Astrocyte (in vitro differentiated cells and primary cell): Measurements from ENCODE around the gene PARVB.

ENCODE experiments used
- CTCF ChIP-seq: IDR thresholded peaks from 2 replicates; pipeline ENCODE4 v1.5.1; 2011; ENCODE audit warnings: low read depth, mild to moderate bottlenecking, inconsistent platforms, low read length, moderate library complexity; ENCODE audit not compliant: insufficient read depth
- EZH2 ChIP-seq: IDR thresholded peaks from 2 replicates; pipeline ENCODE4 v1.6.1; 2012; ENCODE audit warnings: mild to moderate bottlenecking, low read length, inconsistent platforms; ENCODE audit not compliant: insufficient read depth

GRCh38 chr22:44055805-44056204, 31.7 kb downstream of the PARVB start:
- TF ChIP-seq CTCF = no peak
- no peak for TF ChIP-seq EZH2
